ENCODE data around the gene RAB19. TPM values are rescaled to one million over a fixed set of nuclear protein-coding genes. Genes with fewer than 3 reads are reported as not detected.

Gene RAB19
- total and polyA plus RNA-seq, 9 of the 15 experiments (the other 6 are each of a cell fraction or from before 2014, with no cell fraction given), result not detected

DNA sequence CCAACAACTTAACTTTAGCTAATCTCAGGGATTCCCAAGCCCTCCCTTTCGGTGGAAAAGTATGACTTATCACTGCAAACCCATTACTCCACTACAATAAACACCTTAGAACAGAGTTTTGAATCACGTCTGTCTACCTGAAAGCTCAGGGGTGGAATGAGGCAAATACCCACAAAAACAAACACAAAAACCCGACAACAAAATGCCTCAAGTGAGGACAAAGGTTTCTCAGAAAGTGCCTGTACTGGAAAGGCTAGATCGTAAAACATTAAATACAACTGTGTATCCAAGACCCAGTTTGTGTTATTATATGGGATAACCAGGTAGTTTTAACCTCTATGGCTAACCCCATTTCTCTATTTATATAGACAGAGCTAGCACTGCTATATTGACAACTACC, 49.4 kb downstream of the RAB19 start:
- H2AFZ ChIP-seq (ENCODE audit: low read depth, low read length), result no peak overlapping the region
- no peak overlapping the region for H3K4me2 ChIP-seq (ENCODE audit: insufficient read depth, low read length)
- no peaks in the 10 kb centered on the region for H3K9me1 ChIP-seq (ENCODE audit: control insufficient read depth, insufficient read depth, low read length)
- H3K79me2 ChIP-seq (ENCODE audit: control insufficient read depth, insufficient read depth, low read length), result no peaks in the 10 kb centered on the region
- TSS peak; percentile 23 for BruUV-seq (replicated peaks)
- H3K27ac ChIP-seq (ENCODE audit: extremely low read depth, low read depth, low read length), result no peak overlapping the region
- DNase-seq (ENCODE audit: extremely low read depth in 1 of 4, low spot score in 3 of 4) (no peak), ATAC-seq (no peak), FAIRE-seq (no peak)
- H3K36me3 ChIP-seq (ENCODE audit: control insufficient read depth, insufficient read depth, low read length), result peaks cover 58% of the 10 kb centered on the region
- no peaks in the 10 kb centered on the region for H3K27me3 ChIP-seq (ENCODE audit: control insufficient read depth in 2 of 2, insufficient read depth in 2 of 2, low read length in 2 of 2)
- 0 out of 2 replicates have a peak, but pooled peaks cover 11% of the 10 kb centered on the region for H4K20me1 ChIP-seq (replicated peaks; ENCODE audit: control insufficient read depth, insufficient read depth, low read length)
- in situ Hi-C loops (cut with MboI), result no loop called here
- POLR2A ChIA-PET, result interaction anchor here (0.5 to 3.6 kb wide), 5 partner anchors 9 to 340 kb away, joined by 3 to 19 read pairs (median 3); no protein-coding TSS in a partner anchor
- 83% methylated on average over 4 of the region's 4 CpGs for WGBS (ENCODE audit: insufficient coverage, low coverage, missing lambda C conversion rate)
- H3K4me3 ChIP-seq, result no peak overlapping the region
- H3K9me3 ChIP-seq (replicated peaks; ENCODE audit: control insufficient read depth, insufficient read depth, low read depth, low read length), result no peaks in the 10 kb centered on the region
- no peaks in the 10 kb centered on the region for H3K4me1 ChIP-seq (replicated peaks in 1 of 2; ENCODE audit: control insufficient read depth in 2 of 2, insufficient read depth in 2 of 2, low read length in 2 of 2)
- intact Hi-C loops (cut with micrococcal nuclease), result no loop called here
- no peak overlapping the region for H3K9ac ChIP-seq (ENCODE audit: insufficient read depth in 1 of 2, low read depth in 2 of 2, low read length in 2 of 2)
- CTCF ChIA-PET (ENCODE audit: low intra/inter-chr PET ratio), result no interaction called here
- no peak for TF ChIP-seq DNMT1 (IDR thresholded peaks at IDR 0.05)
- TF ChIP-seq BRF1 (IDR thresholded peaks at IDR 0.05; ENCODE audit: borderline replicate concordance, extremely low read depth, insufficient read length), result no peak
- TF ChIP-seq RBM22 (IDR thresholded peaks at IDR 0.05; ENCODE audit: low read depth, low read length, poor library complexity, severe bottlenecking), result no peak
- no peak for TF ChIP-seq KDM5B (IDR thresholded peaks at IDR 0.05; ENCODE audit: insufficient replicate concordance, low read depth, low read length)
- no peak for TF ChIP-seq FOXP1 (CRISPR knock-in tag; IDR thresholded peaks at IDR 0.05)
- TF ChIP-seq, protein P1, sequence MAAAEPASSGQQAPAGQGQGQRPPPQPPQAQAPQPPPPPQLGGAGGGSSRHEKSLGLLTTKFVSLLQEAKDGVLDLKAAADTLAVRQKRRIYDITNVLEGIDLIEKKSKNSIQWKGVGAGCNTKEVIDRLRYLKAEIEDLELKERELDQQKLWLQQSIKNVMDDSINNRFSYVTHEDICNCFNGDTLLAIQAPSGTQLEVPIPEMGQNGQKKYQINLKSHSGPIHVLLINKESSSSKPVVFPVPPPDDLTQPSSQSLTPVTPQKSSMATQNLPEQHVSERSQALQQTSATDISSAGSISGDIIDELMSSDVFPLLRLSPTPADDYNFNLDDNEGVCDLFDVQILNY (CRISPR knock-in tag; IDR thresholded peaks at IDR 0.05), result no peak
- no peak for TF ChIP-seq PURB (CRISPR knock-in tag; IDR thresholded peaks at IDR 0.05; ENCODE audit: low read depth)
- TF ChIP-seq, protein P2, sequence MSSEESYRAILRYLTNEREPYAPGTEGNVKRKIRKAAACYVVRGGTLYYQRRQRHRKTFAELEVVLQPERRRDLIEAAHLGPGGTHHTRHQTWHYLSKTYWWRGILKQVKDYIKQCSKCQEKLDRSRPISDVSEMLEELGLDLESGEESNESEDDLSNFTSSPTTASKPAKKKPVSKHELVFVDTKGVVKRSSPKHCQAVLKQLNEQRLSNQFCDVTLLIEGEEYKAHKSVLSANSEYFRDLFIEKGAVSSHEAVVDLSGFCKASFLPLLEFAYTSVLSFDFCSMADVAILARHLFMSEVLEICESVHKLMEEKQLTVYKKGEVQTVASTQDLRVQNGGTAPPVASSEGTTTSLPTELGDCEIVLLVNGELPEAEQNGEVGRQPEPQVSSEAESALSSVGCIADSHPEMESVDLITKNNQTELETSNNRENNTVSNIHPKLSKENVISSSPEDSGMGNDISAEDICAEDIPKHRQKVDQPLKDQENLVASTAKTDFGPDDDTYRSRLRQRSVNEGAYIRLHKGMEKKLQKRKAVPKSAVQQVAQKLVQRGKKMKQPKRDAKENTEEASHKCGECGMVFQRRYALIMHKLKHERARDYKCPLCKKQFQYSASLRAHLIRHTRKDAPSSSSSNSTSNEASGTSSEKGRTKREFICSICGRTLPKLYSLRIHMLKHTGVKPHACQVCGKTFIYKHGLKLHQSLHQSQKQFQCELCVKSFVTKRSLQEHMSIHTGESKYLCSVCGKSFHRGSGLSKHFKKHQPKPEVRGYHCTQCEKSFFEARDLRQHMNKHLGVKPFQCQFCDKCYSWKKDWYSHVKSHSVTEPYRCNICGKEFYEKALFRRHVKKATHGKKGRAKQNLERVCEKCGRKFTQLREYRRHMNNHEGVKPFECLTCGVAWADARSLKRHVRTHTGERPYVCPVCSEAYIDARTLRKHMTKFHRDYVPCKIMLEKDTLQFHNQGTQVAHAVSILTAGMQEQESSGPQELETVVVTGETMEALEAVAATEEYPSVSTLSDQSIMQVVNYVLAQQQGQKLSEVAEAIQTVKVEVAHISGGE (CRISPR knock-in tag; IDR thresholded peaks at IDR 0.05), result no peak
- TF ChIP-seq, protein P3, sequence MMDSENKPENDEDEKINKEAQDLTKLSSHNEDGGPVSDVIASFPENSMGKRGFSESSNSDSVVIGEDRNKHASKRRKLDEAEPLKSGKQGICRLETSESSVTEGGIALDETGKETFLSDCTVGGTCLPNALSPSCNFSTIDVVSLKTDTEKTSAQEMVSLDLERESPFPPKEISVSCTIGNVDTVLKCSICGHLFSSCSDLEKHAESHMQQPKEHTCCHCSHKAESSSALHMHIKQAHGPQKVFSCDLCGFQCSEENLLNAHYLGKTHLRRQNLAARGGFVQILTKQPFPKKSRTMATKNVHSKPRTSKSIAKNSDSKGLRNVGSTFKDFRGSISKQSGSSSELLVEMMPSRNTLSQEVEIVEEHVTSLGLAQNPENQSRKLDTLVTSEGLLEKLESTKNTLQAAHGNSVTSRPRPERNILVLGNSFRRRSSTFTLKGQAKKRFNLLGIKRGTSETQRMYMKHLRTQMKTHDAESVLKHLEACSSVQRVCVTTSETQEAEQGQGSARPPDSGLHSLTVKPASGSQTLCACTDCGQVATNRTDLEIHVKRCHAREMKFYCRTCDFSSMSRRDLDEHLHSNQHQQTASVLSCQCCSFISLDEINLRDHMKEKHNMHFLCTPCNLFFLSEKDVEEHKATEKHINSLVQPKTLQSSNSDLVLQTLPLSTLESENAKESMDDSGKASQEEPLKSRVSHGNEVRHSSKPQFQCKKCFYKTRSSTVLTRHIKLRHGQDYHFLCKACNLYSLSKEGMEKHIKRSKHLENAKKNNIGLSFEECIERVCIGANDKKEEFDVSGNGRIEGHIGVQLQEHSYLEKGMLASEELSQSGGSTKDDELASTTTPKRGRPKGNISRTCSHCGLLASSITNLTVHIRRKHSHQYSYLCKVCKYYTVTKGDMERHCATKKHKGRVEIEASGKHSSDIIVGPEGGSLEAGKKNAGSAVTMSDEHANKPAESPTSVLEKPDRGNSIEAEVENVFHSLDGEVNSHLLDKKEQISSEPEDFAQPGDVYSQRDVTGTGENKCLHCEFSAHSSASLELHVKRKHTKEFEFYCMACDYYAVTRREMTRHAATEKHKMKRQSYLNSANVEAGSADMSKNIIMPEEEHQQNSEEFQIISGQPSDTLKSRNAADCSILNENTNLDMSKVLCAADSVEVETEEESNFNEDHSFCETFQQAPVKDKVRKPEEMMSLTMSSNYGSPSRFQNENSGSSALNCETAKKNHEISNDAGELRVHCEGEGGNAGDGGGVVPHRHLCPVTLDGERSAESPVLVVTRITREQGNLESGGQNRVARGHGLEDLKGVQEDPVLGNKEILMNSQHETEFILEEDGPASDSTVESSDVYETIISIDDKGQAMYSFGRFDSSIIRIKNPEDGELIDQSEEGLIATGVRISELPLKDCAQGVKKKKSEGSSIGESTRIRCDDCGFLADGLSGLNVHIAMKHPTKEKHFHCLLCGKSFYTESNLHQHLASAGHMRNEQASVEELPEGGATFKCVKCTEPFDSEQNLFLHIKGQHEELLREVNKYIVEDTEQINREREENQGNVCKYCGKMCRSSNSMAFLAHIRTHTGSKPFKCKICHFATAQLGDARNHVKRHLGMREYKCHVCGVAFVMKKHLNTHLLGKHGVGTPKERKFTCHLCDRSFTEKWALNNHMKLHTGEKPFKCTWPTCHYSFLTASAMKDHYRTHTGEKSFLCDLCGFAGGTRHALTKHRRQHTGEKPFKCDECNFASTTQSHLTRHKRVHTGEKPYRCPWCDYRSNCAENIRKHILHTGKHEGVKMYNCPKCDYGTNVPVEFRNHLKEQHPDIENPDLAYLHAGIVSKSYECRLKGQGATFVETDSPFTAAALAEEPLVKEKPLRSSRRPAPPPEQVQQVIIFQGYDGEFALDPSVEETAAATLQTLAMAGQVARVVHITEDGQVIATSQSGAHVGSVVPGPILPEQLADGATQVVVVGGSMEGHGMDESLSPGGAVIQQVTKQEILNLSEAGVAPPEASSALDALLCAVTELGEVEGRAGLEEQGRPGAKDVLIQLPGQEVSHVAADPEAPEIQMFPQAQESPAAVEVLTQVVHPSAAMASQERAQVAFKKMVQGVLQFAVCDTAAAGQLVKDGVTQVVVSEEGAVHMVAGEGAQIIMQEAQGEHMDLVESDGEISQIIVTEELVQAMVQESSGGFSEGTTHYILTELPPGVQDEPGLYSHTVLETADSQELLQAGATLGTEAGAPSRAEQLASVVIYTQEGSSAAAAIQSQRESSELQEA (IDR thresholded peaks at IDR 0.05; ENCODE audit: low read depth), result no peak
